GM18870 (cell line): ENCODE measurements around the gene NOL3.

Experiments
- ATAC-seq: cut with Tn5 transposase; IDR thresholded peaks from one replicate; pipeline ENCODE4 v1.9.1; 2021; ENCODE audit warnings: moderate library complexity; ENCODE audit not compliant: unreplicated experiment

Gene NOL3

DNA sequence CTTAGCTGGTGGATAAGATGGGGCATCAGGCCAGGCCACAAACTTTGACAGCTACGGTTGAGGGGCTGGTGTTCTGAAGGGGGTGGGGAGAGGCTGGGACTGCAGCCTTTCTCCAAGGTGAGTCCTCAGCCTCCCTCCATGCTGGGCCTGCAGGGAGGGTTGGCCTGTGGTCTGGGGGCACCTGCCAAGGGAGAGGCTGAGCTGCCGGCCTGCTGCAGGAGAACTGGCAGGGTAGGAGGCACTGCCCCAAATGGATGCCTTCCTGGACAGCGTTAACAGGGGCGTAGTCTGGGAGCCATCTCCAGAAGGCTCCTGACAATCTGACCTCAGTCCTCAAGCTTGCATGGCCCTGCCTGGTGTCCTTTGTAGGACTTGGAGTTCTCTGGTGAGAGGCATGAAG lies 33.7 kb downstream of the NOL3 start:
- no peak for ATAC-seq

DNA sequence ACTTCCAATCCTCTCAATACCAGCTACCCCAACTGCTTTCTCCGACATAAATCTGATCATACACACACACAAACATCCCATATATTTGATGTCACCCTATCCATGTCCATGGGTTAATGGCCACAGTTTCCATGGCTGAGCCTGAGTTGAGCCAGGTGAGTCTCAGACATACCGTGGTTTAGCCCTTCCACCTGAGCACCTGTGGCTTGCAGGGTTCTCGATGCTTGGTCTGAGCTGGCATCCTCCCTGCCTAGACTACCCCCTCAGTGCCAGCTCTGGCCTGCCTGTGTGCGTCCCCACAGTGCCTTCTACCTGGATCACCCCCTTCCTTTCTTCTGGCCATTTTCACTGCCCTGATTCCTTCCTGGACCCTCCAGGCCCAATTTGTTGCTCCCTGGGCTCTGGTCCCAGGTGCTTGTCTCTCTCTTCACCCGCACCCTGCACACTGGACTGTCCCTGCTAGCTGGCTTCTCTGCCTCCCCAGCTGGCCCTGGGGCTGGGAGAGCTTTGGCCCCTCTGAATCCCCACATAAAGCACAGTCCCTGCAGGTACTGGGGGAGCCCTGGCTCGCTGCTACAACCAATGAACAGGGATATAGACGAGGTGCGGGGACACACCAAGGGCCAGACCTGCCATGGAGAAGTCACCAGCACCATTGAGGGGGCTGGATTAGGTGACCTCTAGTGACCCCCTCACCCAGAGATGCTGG lies 35.9 kb downstream of the NOL3 start:
- ATAC-seq, result no peak

- no peak for ATAC-seq
Observed at GRCh38 chr16:67206838-67207248, 36.5 kb downstream of the NOL3 start.

DNA sequence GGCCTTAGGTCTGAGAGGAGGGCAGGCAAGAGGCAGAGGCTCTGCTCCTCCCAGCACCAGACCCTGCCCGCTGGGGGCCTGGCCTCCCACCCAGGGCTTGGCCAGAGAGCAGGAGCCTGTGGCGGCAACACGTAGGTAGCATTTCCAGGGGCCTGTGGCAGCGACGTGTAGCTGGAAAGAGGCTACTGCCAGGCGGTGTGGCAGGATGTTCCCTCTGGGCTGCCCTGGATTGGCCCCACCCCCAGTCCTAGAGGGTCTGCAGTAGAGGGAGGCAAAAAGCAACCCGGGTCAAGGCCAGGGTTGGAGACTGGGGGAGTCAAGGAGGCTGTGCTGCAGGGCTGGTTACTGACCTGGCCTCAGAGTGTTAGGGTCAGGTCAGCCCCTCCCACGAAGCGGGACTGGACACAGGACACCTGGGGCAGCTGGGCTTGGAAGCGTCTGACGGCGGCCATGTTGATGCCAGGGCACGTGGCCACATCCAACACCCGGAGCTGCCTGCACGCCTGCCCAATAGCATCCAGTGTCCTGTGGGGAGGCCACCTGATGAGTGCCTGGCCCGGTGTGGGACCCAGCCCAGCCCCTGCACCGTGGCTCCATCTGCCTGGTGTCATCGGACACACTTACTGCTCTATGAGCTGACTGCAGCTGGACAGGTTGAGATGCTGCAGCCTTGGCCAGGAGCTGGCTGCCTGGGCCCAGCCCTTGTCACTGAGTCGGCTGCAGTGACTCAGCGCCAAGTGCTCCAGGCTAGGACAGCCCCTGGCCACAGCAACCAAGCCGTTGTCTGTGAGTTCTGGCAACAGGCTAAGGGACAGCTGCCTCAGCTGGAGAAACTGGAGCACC lies 37.1 kb downstream of the NOL3 start:
- ATAC-seq, result no peak

DNA sequence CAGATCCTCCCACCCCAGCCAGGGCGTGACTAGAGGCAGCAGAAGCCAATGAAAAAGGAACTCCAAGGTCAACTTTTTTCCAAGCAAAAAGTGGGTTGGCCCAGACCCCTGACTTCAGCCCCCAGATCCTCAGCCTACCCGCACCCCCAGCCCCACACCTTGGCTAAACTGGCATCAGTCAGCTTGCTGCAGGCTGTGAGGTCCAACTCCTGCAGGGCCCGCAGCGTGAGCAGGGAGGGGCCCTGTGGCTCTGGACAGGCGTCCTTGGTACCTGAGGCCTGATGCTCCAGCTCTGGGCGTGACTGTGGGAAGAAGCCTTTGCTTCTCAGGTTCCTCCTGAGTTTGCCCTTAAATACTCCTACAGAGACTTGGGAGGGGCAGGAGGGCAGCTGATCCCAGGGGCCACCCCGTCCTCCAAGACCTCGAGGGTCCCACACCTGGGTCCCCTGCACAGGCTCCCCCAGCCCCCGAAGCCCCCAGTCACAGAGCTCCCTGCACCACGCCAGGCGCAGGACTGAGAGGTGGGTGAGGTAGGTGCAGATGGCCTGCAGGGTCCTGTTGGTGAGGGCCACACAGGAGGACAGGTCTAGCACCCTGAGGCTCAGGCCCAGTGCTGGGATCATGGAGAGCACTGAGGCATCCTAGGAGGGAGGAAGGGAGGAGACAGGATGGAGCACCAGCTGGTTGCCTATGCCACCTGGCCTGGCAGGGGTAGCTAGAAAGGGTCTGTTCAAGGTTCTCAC lies 38.0 kb downstream of the NOL3 start:
- no peak for ATAC-seq

DNA sequence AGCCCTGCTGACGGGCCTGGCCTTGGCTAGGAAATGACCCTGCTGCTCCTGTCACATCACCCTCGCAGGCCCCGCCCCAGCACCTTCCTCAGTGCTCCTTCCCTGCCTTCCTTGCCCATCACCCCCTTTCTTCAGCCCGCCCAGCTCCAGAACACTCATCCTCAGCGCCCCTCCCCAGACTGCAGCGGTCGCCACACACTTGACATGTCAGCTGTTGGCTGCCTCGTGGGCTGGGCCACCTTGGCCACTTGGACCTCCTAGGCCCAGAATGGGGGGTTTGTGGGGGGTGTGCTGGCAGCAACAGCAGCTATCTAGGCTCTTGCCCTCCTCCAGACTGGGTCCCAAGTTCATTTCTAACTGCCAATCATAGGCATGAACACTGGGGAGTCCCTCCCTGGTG lies 39.2 kb downstream of the NOL3 start:
- ATAC-seq, result no peak

GRCh38 chr16:67210069-67210937 lies 40.0 kb downstream of the NOL3 start:
- ATAC-seq, result no peak

DNA sequence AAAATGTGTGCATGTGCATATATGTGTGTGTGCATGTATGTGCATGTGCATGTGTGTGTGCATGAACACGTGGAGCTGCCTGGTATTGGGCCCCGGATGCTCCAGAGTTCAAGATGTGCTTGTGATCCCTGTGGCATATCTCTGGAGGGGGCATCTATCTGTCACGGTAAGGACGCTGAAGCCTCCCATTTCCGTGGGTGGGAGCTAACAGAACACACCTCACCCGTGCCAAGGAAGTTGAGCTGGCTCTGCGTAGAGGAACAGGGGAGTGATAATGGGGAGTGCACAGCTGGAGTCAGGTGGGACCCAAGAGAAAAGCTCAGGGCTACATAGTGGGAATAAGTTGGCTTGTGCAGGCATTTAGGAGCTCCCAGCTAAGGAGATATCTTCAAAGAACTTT lies 41.3 kb downstream of the NOL3 start:
- ATAC-seq, result no peak

- no peak for ATAC-seq
Observed at GRCh38 chr16:67212766-67213165, 42.4 kb downstream of the NOL3 start.

DNA sequence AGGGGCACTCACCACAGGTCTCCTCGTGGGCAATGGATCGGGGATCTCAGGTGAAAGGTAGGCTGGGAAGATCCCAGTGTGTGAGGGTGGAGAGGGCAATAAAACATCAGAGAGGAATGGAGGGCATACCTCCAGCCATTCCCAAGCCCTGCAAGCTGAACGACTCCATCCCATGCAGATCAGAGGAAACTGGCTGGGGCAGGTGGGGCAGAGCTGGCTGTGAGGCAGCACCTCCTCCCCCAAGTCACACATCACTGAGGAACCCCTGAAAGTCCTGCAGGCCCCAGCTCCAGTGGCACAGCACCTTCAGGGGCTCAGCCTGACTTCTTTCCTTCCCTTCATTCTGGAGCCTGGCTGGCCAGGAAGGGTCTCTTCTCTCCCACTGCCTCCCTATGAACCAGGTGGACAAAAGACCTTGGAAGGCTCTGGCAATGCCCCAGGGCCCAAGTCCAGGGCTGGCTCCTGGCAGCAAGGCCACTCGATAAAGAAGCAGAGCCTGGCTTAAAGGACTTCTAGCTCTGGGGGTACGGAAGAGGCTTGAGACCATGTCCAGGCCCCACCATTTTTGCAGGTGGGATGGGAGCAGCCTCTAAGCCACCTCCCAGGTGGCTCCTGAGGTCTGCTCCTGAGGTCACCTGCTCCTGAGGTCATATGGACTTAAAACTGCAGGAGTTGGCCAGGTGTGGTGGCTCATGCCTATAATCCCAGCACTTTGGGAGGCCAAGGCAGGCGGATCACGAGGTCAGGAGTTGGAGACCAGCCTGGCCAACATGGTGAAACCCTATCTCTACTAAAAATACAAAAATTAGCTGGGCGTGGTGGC lies 43.1 kb downstream of the NOL3 start:
- no peak for ATAC-seq

DNA sequence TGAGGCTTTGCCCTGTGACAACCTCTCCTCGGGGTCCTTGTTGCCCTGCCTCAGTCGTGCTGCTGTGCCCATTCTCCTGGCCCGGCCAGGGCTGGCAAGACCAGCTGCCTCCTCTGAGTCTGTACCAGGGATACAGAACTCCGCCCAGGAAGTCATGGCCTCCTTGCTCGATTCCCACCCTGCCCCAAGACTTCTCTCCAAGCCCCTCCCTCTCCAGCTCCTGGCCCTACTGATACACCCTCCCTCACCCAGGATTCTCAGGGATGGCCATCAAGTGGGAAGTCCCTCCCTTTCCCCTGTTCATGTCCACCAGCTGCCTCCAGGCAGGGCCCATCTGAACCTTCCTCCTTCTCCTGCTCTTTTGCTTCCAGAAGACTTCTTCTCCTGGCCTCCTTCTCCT lies 45.4 kb downstream of the NOL3 start:
- no peak for ATAC-seq

GRCh38 chr16:67216612-67217490 lies 46.5 kb downstream of the NOL3 start:
- ATAC-seq, result no peak

GRCh38 chr16:67223992-67224391 lies 53.7 kb downstream of the NOL3 start:
- no peak for ATAC-seq
